NCI-H82 (cell line): ENCODE data around the gene UNC13A.

ENCODE experiments used
- DNase-seq: peaks from one replicate; lab custom pipeline; 2025; lab: John Stamatoyannopoulos, UW

The UNC13A gene

DNA sequence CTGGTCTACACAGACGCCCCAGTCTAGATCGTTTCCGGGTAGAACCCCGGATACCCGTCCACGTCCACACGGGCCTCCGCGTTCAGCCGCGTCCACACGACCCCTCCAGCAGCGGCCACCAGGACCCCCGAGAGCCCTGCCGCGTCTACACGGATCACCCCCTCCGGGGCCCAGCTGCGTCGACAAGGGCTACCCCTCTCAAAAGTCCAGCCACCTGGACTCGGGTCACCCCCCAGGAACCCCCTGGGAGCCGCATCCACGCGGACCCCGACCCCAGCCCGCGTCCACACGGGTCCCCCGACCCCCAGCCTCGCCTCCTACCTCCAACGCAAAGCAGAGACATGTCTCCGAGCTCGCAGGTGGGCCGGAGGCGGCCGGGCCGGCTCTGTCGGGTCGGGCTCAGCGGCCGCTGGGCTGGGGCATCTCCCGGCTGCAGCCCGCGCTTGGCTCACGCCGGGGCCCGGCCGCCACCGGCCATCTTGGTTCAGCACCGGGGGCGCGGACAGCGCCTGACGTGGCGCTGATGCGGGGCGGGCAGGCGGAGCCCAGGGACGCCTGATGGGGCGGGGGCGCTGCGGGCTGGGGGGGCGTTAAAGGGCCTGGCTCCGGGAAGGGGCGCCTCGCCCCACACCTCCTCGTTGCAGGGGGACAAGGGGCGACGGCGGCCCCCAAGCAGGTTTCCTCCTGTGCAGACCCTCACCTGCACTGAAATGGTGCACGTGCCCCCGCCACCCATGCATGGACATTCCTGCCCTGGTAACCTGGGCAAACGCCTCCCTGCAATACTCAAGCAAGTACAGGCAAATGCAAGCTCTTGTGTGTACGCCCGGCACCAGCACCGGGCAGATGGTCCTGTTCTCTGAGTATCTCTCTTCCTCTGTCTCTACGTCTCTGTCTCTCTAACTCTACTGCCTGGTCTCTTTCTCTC, at the start of gene UNC13A:
Gene UNC13A, minus strand, starts transcription at position 498 of the 928 bp plus-strand sequence. Its CDS starts 155 bp downstream, at position 343.
- peak; percentile 85 for DNase-seq

DNA sequence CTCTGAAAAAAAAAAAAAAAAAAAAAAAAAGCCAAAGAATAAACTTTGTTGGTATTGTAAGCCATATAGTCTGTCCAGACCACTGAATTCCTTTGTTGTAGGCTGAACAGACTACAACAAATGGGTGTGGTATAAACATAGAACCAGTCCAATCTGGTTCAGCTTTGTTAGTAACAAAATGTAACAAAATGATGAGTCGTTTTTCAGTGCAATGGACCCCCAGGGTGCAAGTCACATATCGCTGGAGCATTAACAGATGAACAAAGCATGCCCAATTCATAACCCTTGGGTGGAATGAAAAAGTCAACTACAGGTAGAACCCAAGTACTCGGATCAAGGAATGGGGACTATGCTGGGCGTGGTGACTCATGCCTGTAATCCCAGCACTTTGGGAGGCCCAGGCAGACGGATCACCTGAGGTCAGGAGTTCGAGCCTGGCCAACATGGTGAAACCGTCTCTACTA, 49.6 kb upstream of the UNC13A start:
- no peak for DNase-seq

DNA sequence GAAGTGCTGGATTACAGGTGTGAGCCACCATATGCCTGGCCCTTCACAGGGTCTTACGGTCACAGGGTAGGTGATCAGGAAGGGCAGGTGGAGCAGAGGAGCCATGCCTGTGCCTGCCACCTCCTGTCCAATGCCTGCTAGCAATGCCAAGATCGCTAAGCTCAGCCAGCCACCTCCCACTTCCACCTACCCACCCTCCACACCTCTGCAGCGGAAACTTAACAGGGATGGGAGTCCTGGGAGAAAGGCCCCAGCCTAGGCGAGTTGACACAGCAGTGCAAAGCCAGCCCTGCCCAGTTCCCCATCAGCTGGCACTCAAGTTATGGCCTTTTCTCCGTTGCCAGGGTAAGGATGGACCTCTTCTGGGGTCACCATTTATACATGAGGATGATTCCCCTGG, 47.3 kb upstream of the UNC13A start:
- no peak for DNase-seq

DNA sequence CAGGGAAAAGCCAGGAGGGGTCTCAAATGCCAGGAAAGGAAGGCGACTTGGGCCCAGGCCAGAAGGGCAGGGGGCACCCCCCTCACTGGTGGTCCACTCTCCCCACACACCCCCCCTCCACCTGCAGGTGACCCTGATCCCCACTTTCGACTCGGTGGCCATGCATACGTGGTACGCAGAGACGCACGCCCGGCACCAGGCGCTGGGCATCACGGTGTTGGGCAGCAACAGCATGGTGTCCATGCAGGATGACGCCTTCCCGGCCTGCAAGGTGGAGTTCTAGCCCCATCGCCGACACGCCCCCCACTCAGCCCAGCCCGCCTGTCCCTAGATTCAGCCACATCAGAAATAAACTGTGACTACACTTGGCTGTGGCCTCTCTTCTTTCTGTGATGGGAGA, 46.0 kb upstream of the UNC13A start:
- DNase-seq = no peak

GRCh38 chr19:17733127-17733526, 45.0 kb upstream of the UNC13A start:
- no peak for DNase-seq

DNA sequence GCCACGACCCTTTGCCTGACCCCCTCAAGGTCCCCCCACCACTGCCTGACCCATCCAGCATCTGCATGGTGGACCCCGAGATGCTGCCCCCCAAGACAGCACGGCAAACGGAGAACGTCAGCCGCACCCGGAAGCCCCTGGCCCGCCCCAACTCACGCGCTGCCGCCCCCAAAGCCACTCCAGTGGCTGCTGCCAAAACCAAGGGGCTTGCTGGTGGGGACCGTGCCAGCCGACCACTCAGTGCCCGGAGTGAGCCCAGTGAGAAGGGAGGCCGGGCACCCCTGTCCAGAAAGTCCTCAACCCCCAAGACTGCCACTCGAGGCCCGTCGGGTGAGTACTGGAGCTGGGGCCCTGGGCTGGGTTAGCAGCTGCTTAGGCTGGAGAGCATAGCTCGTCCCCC, 39.7 kb upstream of the UNC13A start:
- DNase-seq = no peak

- DNase-seq = no peak
These were observed 39.0 kb upstream of the UNC13A start for GRCh38 chr19:17726964-17727773.

DNA sequence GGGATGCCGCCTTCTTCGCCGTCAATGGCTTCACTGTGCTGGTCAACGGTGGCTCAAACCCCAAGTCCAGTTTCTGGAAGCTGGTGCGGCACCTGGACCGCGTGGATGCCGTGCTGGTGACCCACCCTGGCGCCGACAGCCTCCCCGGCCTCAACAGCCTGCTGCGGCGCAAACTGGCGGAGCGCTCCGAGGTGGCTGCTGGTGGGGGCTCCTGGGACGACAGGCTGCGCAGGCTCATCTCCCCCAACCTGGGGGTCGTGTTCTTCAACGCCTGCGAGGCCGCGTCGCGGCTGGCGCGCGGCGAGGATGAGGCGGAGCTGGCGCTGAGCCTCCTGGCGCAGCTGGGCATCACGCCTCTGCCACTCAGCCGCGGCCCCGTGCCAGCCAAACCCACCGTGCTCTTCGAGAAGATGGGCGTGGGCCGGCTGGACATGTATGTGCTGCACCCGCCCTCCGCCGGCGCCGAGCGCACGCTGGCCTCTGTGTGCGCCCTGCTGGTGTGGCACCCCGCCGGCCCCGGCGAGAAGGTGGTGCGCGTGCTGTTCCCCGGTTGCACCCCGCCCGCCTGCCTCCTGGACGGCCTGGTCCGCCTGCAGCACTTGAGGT, 38.1 kb upstream of the UNC13A start:
- DNase-seq = no peak

GRCh38 chr19:17725422-17726078, 37.4 kb upstream of the UNC13A start:
- DNase-seq = no peak

DNA sequence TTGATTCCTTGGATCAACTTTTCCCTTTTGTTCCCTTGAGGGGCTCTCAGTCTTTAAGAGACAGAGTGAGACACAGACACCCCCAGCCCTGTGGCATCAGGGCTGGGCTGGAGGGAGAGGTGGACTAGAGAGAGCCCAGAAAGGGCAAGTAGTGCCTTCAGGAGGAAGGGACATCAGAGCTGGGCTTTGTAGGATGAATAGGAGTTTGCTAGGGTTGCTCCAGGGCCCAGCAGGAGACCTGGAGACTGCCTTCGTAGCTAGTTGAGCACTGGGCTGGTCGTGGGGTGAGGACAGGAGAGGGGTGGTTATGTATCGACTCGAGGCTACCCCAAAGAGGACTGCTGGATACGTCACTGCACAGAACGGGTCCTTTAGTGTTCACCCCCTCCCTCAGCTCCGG, 36.5 kb upstream of the UNC13A start:
- DNase-seq = no peak

DNA sequence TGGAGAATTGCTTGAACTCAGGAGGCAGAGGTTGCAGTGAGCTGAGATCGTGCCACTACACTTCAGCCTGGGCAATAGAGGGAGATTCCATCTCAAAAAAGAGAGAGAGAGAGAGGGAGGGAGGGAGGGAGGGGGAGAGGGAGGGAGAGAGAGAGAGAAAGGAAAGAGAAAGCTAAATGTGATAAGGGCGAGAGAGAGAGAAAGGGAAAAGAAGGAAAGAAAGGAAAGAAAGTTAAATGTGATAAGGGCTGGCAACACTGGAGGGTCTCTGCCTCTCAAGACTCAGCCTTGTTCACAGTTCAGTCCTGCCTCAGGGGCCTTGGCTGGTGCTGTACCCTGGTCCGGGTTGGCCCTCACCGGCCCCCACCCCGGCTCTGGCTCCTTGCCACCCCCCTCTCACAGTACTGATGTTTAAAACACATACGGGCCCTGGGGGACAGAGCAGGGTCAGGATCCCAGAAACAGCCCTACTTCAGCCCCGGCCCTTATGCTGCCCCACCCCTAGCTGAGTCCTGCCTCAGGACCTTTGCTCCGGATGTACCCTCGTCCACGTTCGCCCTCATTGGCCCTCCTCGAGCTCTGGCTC, 34.6 kb upstream of the UNC13A start:
- no peak for DNase-seq

GRCh38 chr19:17721821-17722220, 33.7 kb upstream of the UNC13A start:
- no peak for DNase-seq

DNA sequence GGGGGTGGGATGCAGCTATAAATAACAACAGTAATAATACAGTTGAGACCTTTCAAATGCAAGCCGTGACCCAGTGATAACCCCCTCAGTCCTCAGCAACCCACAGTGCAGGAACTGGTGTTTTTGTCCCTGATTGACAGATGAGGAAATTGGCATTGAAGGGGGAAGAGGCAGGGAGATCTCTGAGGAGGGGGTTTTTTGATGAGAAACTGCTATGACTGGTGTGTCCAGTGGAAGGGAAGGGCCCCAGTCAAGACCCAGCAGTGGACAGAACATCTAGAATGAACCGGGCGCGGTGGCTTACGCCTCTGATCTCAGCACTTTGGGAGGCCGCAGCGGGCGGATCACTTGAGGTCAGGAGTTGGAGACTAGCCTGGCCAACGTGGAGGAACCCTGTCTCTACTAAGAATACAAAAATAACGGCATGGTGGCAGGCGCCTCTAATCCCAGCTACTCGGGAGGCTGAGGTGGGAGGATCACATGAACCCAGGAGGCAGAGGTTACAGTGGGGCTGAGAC, 33.0 kb upstream of the UNC13A start:
- no peak for DNase-seq

DNA sequence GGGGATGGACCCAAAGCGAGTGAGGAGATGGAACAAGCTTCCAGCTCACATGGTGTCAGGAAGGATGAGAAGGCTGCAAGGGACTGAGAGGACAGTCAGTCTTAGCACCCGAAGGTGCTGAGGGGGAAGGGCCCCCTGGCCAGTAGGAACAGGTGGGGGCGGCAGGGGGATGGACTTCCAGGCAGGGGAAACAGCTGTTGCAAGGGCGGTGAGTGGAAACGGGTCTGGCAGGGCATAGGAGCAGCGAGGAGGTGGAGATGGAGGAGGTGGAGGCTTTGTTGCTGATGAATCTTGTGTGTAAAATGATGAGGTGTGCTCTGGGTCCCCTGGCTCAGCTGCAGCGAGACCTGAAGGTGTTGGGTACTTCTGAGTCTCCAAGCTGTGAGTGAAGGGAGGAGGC, 32.3 kb upstream of the UNC13A start:
- DNase-seq = peak; percentile 61

DNA sequence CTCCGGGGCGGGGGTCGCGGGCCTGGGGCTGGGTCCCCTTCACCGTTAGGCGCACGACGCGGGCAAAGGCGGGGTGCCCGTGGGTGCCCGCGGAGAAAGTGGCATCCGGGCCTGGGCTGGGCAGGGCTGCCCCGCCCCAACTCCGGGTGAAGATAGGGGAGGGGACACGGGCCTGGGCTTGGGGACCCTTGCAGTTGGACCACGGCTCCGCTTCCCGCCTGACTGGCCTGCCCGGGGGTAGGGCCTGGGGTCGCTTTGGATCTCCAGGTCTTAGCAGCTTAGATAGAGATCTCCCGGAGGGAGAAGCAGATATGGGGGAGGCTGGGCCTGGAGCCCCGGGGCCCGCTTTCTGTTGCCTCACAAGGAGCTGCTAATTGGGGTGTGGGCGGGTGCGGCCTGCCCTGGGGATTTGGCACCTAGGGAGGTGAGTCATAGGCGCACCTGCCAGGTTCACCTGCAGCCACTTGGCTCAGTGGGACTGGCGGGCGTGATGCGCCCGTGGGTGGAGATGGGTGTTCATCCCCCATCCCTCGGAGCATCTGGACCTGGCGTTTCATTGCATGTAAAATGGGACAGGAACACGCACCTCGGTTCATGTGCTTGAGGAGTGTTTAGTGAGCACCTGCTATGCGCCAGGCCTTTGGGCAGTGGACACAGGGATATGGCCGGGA, 31.7 kb upstream of the UNC13A start:
- DNase-seq = no peak

DNA sequence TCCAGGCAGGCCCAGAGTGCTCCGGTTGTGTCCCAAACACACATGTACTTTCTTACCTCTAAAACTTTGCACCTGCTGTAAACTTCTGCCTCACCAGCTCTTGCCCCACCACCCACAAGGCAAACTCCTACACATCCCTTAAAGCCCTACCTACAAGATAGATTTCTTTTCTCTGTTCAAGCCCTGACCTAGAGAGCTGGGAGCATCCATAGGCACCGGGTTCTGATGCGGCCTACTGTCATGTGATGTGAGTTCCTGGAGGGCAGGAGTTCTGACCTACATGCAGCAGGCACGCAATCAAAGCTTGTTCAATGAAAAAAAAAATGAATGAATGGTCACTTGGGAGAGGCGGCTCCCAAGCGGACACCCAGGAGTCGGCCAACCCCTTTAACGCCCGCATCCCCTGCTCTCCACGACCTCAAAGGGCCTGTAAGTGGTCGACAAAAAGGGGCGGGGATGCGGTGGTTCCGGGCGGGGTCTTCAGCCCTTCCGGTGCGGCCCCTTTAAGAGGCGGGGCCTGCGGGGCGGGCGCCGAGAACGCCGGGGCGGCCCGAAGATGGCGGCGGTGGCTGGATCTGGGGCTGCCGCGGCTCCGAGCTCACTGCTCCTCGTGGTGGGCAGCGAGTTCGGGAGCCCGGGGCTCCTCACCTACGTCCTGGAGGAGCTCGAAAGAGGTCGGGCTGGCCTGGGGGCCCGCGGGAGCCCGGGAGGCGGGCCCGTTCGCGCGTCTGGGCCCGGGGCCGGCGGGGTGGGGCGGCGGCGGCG, 31.0 kb upstream of the UNC13A start, which contains the start of gene MAP1S:
Gene MAP1S, plus strand, starts transcription at position 534 of the 765 bp plus-strand sequence. Its CDS starts 23 bp downstream, at position 557.
- peak; percentile 94 for DNase-seq

- DNase-seq = peak; percentile 93
These were observed 30.4 kb upstream of the UNC13A start for GRCh38 chr19:17718550-17718946.

DNA sequence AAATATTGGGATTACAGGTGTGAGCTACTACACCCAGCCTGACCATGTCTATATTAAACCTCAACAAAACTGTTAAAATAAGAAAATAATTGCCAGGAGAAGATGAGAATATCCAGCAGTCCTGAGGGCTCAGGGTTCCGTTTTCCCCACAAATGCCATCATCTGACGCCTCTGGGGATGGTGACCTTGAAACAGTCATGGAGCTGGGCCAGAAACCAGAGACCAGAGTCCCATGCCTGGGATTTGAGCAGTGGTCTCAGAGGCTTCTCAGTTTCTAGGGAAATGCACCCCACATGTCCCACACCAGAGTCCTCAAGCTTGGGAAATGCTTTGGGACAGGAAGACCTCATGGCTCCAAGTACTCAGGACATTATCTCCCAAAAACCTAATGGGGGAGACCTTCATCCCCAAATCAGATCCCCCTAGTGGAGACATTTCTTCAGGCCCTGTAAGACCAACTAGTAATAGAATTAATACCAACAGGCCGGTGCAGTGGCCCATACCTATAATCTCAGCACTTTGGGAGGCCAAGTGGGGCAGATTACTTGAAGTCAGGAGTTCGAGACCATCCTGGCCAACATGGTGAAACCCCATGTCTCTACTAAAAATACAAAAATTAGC, 28.3 kb upstream of the UNC13A start:
- DNase-seq = no peak

DNA sequence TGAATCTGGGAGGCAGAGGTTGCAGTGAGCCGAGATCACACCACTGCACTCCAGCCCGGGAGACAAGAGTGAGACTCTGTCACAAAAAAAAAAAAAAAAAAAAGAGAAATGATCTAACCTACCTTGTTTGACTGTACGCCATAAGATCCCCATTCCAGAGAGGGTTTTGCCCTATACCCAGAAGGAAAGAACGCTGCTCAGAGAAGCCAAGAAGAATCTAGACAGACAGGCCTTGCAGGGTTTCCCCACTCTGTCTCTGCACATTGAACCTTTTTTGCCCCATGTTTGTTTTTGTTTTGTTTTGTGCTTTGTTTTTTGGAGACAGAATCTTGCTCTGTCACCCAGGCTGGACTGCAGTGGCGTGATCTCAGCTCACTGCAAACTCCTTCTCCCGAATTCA, 23.7 kb upstream of the UNC13A start:
- no peak for DNase-seq
